ENCODE data around the gene SMIM44. TPM values are rescaled to one million over a fixed set of nuclear protein-coding genes. Genes with fewer than 3 reads are reported as not detected.

SMIM44 gene
- total and polyA plus RNA-seq, 9 of the 15 experiments (the other 6 are each of a cell fraction or from before 2014, with no cell fraction given): not detected

DNA sequence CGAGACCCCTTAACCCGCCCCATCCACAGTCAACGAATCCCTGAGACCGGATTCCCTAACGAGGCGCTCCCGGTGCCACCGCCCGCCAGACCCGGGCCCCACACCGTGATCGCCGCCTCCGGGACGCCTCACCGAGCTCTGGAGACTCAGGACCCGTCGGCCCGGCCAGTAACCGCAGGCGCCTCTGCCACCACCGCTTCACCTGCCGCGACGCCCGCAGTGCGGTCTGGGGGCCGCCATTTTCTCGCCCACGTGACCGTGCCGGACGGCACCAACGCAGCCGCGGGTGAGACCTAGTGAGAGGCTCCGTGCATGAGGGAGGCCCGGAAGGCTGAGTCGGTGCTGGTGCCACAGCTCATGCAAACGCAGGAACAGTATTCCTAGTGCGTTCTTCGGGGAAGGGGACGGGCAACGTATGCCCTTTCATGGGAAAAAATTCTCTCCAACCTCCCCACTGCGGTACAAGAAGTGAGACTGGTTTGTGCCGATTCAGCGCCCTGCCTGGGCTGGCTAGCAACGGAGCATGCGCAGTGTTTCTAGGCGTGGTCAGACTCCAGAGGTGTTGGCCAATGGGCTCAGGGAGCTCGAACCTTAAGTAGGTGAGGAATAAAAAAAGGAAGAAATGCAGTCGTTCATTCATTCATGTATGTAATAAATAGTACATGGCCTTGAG, 17.3 kb upstream of the SMIM44 start, which contains the start of gene DOHH (continued):
- TF ChIP-seq HOMEZ (CRISPR knock-in tag; IDR thresholded peaks at IDR 0.05) (no peak), TEAD1 (CRISPR knock-in tag; IDR thresholded peaks at IDR 0.05) (peak; percentile 60 to 95; a peak in 3 of 4 replicates), SMAD4 (CRISPR knock-in tag; conservative IDR thresholded peaks at IDR 0.05) (peak; percentile 52; the same call in 1 of the 2 replicates), HEY1 (CRISPR knock-in tag; IDR thresholded peaks at IDR 0.05; ENCODE audit: borderline replicate concordance) (no peak), NCOR1 (IDR thresholded peaks at IDR 0.05) (no peak), SFPQ (IDR thresholded peaks at IDR 0.05; ENCODE audit: low read depth, low read length) (no peak), GTF2A2 (tag; IDR thresholded peaks at IDR 0.05) (peak; percentile 55), ATF7 (IDR thresholded peaks at IDR 0.05) (peak; percentile 100), ZBTB17 (CRISPR knock-in tag; IDR thresholded peaks at IDR 0.05) (0 out of 2 replicates have a peak, but pooled peaks have one; percentile 25), YY1 (IDR thresholded peaks at IDR 0.05; ENCODE audit: borderline replicate concordance in 1 of 3, control insufficient read depth in 1 of 3, extremely low read depth in 1 of 3, insufficient read depth in 3 of 3, insufficient read length in 1 of 3, insufficient replicate concordance in 2 of 3, low read depth in 1 of 3, low read length in 2 of 3) (peak; percentile 95 to 99 (median 98)), HDAC8 (tag; IDR thresholded peaks at IDR 0.05) (no peak; the same call in 1 of the 2 replicates), KAT2B (IDR thresholded peaks at IDR 0.05; ENCODE audit: low read depth, low read length) (no peak)
- TF ChIP-seq, protein P1, sequence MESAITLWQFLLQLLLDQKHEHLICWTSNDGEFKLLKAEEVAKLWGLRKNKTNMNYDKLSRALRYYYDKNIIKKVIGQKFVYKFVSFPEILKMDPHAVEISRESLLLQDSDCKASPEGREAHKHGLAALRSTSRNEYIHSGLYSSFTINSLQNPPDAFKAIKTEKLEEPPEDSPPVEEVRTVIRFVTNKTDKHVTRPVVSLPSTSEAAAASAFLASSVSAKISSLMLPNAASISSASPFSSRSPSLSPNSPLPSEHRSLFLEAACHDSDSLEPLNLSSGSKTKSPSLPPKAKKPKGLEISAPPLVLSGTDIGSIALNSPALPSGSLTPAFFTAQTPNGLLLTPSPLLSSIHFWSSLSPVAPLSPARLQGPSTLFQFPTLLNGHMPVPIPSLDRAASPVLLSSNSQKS (CRISPR knock-in tag; IDR thresholded peaks at IDR 0.05): no peak
- TF ChIP-seq, protein P2, sequence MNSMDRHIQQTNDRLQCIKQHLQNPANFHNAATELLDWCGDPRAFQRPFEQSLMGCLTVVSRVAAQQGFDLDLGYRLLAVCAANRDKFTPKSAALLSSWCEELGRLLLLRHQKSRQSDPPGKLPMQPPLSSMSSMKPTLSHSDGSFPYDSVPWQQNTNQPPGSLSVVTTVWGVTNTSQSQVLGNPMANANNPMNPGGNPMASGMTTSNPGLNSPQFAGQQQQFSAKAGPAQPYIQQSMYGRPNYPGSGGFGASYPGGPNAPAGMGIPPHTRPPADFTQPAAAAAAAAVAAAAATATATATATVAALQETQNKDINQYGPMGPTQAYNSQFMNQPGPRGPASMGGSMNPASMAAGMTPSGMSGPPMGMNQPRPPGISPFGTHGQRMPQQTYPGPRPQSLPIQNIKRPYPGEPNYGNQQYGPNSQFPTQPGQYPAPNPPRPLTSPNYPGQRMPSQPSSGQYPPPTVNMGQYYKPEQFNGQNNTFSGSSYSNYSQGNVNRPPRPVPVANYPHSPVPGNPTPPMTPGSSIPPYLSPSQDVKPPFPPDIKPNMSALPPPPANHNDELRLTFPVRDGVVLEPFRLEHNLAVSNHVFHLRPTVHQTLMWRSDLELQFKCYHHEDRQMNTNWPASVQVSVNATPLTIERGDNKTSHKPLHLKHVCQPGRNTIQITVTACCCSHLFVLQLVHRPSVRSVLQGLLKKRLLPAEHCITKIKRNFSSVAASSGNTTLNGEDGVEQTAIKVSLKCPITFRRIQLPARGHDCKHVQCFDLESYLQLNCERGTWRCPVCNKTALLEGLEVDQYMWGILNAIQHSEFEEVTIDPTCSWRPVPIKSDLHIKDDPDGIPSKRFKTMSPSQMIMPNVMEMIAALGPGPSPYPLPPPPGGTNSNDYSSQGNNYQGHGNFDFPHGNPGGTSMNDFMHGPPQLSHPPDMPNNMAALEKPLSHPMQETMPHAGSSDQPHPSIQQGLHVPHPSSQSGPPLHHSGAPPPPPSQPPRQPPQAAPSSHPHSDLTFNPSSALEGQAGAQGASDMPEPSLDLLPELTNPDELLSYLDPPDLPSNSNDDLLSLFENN (IDR thresholded peaks at IDR 0.05; ENCODE audit: low read depth in 2 of 2, low read length in 2 of 2): 0 out of 4 replicates have a peak, but pooled peaks of 1 of the 2 experiments have one; percentile 28
- TF ChIP-seq, protein P3, sequence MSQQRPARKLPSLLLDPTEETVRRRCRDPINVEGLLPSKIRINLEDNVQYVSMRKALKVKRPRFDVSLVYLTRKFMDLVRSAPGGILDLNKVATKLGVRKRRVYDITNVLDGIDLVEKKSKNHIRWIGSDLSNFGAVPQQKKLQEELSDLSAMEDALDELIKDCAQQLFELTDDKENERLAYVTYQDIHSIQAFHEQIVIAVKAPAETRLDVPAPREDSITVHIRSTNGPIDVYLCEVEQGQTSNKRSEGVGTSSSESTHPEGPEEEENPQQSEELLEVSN (IDR thresholded peaks at IDR 0.05; ENCODE audit: borderline replicate concordance in 1 of 2, extremely low read depth in 1 of 2, insufficient read depth in 1 of 2, insufficient read length in 1 of 2, low read depth in 1 of 2, low read length in 1 of 2, poor library complexity in 1 of 2, severe bottlenecking in 1 of 2): peak; percentile 83 to 89

All from K562 (cell line).